Activated naive CD4-positive, alpha-beta T cell (primary cell): ENCODE data around the gene TPST1.
"Not testable (repeated sequence)": the region's sequence is repeated elsewhere in the genome, so short reads cannot be mapped to it uniquely, and the experiment has no call there.

Experiments
- DNase-seq, 4 experiments: peaks; one replicate each; lab custom pipeline; 2025; lab: John Stamatoyannopoulos, UW

TPST1 gene

DNA sequence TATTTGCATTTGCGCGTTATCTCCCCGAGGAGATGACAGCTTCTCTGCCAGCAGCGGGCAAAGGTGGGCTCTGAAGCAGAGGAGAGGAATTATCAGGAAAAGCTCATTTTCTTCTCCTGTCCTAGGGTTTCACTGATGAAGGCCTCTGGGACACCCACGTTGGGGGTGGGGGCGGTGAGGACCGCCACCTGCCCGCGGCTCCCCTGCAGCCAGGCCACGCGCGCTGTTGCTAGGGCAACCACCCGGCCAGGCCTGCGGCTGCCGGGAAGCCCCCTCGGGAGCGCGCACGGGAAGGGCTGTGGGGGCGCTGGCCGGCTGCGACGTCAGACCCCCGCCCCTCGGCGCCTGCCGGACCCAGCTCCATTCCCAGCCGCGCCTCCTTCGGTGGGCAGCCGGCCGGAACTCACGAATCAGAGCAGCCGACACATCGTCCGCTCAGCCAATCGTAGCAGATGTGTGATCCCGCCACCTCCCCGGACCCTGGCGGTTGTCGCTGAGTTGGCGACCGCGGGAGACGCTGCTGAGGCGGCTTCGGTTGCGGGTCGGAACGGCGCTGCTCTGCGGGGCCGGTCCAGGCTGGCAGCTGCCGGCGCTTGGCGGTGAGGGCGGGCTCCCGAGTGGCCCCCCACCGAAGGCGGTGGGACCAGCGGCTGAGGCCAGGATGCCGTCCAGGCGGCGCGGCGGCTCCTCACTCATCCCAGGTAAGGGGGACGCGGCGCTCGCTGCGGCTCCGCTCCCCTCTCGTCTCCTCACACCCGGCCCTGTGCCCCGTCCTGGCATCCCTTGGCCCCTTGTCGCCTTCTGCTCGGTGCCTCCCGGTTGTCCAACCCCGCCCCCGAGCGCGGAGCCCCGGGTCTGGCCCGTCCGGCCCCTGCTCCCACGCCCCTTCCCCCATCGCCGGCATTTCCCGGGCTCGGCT, at the start of gene TPST1:
TSS of gene TPST1 (plus strand) at position 513 of the 919 bp plus-strand sequence. CDS start 35,092 bp downstream, outside the sequence.
- DNase-seq: peak; percentile 42 to 71 (median 65)

DNA sequence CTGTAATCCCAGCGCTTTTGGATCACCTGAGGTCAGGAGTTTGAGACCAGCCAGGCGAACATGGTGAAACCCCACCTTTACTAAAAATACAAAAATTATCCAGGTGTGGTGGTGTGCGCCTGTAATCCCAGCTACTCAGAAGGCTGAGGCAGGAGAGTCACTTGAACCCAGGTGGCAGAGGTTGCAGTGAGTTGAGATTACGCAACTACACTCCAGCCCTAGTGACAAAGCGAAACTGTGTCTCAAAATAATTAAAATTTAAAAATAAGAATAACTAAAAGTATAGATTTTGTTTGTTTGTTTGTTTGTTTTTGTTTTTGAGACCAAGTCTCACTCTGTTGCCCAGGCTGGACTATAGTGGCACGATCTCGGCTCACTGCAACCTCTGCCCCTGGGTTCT, 49.1 kb upstream of the TPST1 start:
- DNase-seq: not testable (repeated sequence)

DNA sequence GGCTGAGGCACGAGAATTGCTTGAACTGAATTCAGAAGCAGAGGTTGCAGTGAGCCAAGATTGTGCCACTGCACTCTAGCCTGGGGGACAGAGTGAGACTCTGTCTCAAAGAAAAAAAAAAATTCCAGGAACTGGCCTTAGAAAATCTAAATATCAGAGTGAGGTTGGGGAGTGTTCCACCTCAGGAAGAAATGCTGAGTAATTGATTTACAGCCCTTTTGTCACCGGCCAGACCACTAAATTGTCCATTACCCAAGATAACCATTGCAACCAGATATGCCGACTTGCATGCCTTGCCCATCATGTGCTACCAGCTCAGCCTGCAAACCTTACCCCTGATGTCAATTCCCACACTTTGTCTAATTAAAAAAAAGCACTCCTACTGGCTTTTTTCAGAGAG, 48.1 kb upstream of the TPST1 start:
- DNase-seq: no peak

DNA sequence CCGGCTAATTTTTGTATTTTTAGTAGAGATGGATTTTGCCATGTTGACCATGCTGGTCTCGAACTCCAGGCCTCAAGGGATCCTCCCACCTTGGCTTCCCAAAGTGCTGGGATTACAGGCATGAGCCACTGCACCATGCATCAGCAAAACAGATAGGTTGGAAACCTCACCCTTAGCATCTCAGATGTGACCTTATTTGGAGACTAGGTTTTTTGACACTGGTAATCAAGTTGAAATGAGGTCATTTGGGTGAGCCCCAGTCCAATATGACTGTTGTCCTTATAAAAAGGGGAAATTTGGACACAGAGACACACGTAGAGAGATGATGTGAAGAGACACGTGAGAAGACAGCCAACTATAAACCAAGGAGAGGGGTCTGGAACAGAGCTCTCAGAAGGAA, 42.5 kb upstream of the TPST1 start:
- no peak for DNase-seq

DNA sequence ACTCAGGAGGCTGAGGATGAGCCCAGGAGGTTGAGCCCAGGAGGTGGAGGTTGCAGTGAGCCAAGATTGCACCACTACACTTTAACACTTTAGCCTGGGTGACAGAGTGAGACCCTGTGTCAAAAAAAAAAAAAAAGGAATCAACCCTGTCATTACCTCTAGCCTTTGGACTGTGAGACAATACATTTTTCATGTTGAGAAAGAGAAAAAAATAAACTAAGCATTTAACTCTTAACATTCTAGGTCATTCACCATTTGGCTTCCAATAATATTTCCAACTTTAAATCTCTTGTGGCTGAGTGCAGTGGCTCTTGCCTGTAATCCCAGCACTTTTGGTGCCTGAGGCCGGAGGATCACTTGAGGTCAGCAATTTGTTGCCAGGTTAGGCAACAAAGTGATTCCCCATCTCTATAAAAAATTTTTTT, 41.9 kb upstream of the TPST1 start:
- DNase-seq: no peak

DNA sequence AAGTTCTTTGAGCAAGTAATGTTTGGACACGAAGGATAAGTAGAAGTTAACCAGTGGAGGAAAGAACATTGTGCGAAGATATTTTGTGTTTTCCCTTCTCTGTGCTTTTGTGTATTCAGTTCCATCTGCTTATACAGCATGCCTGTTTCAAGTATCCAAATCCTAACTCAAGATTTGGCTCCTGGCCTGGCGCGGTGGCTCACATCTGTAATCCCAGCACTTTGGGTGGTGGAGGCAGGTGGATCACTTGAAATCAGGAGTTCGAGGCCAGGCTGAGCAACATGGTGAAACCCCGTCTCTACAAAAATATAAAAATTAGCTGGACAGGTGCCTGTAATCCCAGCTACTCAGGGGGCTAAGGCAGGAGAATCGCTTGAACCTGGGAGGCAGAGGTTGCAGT, 40.8 kb upstream of the TPST1 start:
- no peak for DNase-seq

DNA sequence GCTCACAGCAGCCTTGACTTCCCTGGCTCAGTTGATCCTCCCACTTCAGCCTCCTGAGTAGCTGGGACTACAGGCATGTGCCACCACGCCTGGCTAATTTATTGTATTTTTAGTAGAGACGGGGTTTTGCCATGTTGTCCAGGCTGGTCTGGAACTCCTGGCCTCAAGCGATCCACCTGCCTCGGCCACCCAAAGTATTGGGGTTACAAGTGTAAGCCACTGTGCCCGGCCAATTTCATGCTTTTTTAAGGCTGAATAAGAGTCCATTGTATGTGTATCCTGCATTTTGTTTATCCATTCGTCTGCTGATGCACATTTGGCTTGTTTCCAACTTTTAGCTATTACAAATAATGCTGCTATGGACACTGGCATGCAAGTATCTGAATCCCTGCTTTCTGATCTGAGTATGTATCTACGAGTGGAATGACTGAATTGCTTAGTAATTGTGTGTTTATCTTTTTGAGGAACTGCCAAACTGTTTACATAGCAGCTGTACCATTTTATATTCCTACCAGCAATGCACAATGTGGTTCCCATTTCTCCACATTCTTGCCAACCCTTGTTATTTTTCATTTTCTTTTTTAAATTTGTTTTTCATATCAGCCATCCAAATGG, 37.3 kb upstream of the TPST1 start:
- DNase-seq: no peak

DNA sequence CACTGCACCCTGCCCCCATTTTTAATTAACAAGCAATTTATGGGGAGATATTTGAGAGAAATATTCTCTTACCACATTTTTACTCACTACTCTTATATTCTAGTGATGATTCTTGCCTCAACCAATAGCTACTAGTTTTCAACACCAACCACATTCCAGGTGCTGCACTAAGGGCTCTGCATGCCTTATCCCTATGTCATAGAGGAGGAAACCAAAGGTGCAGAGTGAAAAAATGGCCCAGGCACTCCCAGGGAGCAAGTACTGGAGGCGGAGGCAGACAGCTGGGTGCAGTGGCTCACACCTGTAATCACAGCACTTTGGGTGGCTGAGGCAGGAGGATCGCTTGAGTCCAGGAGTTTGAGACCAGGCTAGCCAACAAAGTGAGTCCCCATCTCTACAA, 35.5 kb upstream of the TPST1 start:
- DNase-seq: no peak

DNA sequence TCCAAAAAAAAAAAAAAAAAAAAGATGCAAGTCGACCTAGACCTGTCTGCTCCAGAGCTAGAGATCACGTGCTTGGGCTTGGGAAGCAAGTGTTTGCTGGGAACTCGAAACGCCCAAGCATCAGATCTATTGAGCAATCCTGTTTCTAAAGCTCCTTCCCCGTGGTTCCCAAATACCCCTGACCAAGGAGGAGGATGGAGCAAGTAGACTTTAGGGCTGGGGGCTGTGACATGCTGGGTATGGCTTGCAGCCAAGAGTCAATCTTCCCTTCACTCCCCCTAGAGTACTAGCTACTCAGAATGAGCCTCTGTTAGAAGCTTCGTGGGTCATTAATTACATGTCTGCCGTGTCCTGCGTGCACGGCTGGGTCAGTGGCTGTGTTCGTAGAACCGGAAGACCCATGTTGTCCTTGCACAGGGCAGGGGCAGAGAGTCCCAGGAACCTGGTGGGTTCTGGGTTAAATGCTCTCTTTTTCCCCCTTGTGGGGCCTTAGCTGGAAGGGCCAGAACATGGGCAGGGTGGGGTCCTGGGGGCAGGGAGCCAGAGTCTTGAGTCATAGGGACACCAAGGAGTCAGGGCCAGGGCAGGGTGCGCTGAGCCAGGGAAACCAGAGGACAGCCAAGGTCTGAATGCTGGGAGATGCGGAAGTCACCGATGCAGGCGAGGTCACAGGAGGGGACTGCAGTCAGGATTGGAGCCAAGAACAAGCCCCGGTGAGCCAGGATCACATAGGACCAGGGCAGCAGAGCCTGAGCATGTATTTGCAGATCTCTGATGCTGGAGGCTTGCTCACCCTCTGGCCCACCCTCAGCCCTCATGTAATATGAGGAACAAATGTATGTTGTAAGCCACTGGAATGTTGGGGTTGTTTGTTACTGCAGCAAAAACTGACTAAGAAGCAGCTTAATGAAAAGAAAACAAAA, 34.6 kb upstream of the TPST1 start:
- DNase-seq: no peak

DNA sequence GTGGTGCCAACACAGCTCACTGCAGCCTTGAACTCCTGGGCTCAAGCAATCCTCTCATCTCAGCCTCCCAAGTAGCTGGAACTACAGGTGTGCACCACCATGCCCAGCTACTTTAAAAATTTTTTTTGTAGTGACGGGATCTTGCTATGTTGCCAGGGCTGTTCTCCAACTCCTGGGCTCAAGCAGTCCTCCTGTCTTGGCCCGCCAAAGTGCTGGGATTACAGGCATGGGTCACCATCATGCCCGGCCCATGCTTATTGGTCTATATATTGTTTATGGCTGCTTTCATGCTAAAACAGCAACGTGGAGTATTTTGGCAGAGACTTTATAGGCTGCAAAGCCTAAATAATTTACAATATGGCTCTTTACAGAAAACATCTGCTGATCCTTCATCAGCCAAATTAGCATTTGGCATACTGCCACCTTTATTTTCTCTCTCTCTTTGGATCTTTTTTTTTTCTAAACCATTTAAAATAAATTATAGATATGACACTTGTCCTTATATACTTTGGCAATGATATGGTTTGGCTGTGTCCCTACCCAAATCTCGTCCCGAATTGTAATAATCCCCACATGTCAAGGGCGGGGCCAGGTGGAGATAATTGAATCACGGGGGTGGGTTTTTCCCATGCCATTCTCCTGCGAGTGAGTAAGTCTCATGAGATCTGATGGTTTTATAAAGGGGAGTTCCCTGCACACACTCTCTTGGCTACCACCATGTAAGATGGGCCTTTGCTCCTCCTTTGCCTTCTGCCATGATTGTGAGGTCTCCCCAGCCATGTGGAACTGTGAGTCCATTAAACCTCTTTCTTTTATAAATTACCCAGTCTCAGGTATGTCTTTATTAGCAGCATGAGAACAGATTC, 32.4 kb upstream of the TPST1 start:
- not testable (repeated sequence) for DNase-seq

DNA sequence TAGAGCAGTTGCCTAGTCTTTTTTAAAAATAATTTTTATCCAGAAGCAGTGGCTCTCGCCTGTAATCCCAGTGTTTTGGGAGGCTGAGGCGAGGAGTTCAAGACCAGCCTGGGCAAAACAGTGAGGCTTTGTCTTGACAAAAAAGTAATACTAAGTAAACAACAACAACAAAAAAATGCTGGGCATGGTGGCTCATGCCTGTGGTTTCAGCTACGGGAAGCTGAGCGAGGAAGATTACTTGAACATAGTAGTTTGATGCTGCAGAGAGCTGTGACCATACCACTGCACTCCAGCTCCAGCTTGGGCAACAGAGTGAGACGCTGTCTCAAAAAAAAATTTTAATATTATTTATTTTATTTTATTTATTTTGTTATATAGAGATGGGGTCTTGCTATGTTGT, 31.3 kb upstream of the TPST1 start:
- DNase-seq: no peak

DNA sequence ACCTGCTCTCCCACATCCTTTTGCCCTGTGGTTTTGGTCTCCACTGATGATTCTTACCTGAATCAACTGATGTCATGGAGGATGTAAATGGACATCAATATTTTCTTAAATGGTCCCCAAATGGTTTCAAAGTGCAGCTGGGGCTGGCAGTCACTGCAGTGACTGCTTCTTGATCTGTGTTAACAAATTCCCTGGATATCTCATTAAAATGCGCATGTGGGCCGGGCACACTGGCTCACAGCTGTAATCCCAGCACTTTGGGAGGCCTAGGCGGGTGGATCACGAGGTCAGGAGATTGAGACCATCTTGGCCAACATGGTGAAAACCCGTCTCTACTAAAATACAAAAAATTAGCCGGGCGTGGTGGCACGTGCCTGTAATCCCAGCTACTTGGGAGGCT, 30.1 kb upstream of the TPST1 start:
- not testable (repeated sequence) for DNase-seq

DNA sequence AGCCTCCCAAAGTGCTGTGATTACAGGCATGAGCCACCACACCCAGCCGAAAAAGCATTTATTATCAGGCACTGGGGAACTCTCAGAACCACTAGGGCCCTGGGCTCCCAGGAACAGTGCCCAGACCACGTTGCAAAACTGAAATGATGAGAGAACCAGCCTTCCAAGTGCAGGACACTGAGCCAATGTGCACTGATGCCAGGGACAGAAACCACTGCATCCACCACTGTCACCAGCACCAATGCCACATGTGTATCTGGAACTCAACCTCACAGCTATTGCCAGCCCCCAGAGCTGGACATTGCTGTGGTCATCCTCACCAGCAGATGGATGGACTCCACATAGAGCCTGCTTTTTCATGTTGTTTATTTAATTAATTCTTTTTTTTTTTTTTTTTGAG, 28.2 kb upstream of the TPST1 start:
- DNase-seq: no peak

DNA sequence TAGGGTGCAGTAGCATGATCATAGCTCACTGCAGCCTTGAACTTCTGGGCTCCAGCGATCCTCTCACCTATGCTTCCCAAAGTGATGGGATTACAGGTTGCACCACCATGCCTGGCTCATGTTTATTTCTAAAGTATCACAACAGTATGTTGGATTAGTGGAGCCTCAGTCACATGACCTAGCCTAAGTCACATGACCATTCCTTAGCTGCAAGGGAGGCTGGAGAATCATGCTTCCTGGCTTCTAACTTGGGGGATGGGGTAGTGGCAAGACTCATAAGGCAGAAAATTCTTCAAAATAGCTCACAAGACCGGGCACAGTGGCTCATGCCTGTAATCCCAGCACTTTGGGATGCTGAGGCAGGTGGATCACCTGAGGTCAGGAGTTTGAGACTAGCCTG, 26.9 kb upstream of the TPST1 start:
- DNase-seq: no peak

DNA sequence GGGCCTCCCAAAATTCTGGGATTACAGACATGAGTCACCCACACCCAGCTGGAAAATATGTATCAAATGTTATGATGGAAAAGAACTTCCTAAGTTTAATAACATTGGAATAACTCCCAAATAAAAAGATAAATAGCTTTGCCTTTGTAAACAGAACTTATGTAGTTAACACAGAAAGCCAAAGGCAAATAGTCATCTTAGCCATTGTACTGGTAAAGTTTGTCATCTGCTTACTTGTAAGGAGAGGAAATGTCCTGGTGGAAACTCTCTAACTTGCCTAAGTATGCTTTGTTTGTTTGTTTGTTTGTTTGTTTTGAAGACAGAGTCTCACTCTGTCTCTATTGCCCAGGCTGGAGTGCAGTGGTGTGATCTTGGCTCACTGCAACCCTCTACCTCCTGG, 23.8 kb upstream of the TPST1 start:
- no peak for DNase-seq

DNA sequence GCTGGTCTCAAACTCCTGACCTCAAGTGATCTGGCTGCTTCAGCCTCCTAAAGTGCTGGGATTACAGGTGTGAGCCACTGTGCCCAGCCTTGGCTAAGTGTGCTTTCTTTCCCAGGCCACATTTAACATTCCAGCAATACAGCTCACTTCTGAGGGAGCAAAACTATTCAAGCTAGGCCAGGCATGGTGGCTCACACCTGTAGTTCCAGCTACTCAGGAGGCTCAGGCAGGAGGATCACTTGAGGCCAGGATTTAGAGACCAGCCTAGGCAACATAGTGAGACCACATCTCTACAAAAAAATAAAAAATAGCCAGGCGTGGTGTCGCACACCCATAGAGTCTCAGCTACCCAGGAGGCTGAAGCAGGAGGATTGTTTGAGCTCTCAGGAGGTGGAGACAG, 23.3 kb upstream of the TPST1 start:
- DNase-seq: no peak

DNA sequence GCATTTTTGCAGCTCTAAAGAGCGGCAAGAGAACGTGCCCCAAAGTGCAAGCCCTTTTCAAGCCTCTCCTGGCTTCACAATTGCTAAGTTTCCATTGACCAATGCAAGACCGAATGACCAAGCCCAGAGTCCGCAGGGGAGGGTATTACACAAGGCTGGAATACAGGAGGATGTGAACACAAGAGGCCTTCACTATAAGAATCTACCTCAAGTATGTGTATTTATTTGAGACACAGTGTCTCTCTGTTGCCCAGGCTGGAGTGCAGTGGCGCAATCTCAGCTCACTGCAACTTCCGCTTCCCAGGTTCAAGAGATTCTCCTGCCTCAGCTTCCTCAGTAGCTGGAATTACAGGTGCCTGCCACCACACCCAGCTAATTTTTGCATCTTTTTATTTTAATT, 22.2 kb upstream of the TPST1 start:
- DNase-seq: no peak

DNA sequence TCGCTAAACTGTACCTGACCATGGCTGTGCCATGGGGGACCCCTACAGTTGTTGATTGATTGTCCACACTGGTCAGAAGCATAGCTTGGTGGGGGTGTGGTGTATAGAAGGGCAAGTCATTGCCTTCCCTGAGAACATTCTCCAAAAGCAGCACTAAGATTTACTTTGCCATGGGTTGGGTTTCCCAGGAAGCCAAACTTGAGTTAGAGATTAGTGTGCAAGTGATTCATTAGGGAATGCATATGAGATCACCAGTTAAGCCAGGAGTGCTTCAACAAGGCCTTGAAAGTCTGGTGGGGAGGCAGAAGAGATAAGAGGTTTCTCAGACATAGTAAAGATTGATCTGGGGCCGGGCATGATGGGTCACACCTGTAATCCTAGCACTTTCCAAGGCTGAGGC, 21.4 kb upstream of the TPST1 start:
- no peak for DNase-seq

DNA sequence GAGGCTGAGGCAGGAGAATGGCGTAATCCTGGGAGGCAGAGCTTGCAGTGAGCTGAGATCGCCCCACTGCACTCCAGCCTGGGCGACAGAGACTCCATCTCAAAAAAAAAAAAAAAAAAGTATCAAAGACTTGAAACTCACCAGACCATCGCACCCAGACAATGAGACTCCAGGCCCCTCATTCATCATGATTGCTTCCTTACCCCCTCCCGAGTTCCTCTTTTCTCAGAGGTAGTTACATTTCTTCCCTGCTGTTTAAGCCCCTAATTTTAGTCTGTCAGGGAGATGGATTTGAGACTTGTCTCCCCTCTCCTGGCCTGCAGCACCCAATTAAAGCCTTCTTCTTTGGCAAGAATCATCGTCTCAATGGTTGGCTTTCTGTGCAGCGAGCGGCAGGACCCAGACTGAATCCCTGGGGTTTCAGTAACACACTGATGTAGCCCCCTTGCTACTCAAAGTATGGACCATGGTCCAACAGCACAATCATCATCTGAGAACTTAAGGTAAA, 19.4 kb upstream of the TPST1 start:
- DNase-seq: no peak

DNA sequence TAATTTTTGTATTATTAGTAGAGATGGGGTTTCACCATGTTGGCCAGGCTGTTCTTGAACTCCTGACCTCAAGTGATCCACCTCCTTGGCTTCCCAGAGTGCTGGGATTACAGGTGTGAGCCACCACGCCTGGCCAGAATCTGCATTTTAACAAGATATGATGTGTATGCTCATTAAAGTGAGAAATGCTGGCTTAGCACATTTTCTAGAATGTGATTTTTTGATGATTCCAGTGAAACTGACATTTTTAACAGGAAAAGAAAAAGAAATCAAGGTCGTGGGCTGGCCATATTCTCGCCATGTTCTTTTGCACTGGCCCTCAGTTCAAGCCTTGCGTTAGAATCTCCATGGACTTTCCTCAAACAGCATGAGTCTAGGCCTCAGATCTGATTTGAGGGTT, 18.1 kb upstream of the TPST1 start:
- DNase-seq: no peak

DNA sequence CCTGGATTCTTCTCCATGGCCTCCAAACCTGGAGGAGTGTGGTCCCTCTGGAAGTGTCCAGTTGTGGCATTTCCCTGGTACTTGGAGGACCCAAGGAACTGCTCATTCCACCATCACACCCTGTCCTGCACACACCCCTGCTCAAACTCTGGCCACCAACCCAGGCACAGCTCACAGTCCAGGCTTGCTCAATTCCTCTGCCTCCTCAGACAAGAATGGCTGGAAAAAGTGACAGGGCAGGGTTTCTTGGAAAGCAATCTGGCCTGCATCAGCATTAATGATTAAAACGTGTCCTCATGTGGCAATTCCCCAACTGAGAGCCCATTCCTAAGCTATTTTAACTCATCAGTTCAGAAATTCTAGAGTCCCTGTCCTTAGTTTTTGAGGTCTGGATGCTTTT, 17.2 kb upstream of the TPST1 start:
- no peak for DNase-seq
